PC-9 (cell line): Measurements from ENCODE around the gene CD74. TPM values are rescaled to one million over a fixed set of nuclear protein-coding genes. Genes with fewer than 3 reads are reported as not detected.

Experiments
- BruUV-seq: library from RNA; stranded (reverse); fragments of 400-500 nt; replicated peaks from 2 replicates; lab custom pipeline; 2021; lab: Mats Ljungman, UMichigan
- CTCF ChIA-PET: fragments of 300-600 bp; sonication (Branson Sonifier 250); formaldehyde crosslinking; loops from one replicate; lab custom pipeline; 2022; ENCODE audit warnings: antibody characterized with exemption; lab: Charles Lee
- POLR2A ChIA-PET: fragments of 300-600 bp; sonication (Branson Sonifier 250); formaldehyde crosslinking; loops from one replicate; lab custom pipeline; 2022; ENCODE audit warnings: antibody characterized with exemption; ENCODE audit not compliant: unreplicated experiment; lab: Charles Lee
- DNase-seq, 2 experiments: peaks; one replicate each; pipeline versions ENCODE4 v3.0.0 to v3.0.0-alpha.2; 2015 to 2022; ENCODE audit warnings: mixed read lengths in 1 of 2
- H2AFZ ChIP-seq: fragments of 200-600 bp; sonication (generic); 2 replicates; pipeline ENCODE4 v1.8.1; 2017; ENCODE audit warnings: antibody characterized with exemption
- H3F3A ChIP-seq: fragments of 200-600 bp; sonication (generic); 2 replicates; pipeline ENCODE4 v1.8.1; 2017; ENCODE audit warnings: antibody characterized with exemption, mild to moderate bottlenecking, low read depth; ENCODE audit not compliant: insufficient read depth
- H3K27ac ChIP-seq: fragments of 200-600 bp; sonication (generic); 2 replicates; pipeline ENCODE4 v1.6.1; 2016; ENCODE audit warnings: mixed run types
- H3K27me3 ChIP-seq: fragments of 200-600 bp; sonication (generic); 2 replicates; pipeline ENCODE4 v1.6.1; 2016; ENCODE audit warnings: low read depth, mixed run types; ENCODE audit not compliant: insufficient read depth
- H3K36me3 ChIP-seq: fragments of 200-600 bp; sonication (generic); 2 replicates; pipeline ENCODE4 v1.6.1; 2016; ENCODE audit warnings: low read depth, mixed run types
- H3K4me1 ChIP-seq: fragments of 200-600 bp; sonication (generic); replicated peaks from 2 replicates; pipeline ENCODE4 v1.6.1; 2016; ENCODE audit warnings: mixed run types; ENCODE audit not compliant: insufficient read depth
- H3K4me2 ChIP-seq: fragments of 200-600 bp; sonication (generic); 2 replicates; pipeline ENCODE4 v1.6.1; 2017; ENCODE audit warnings: mixed run types
- H3K4me3 ChIP-seq: fragments of 200-600 bp; sonication (generic); 2 replicates; pipeline ENCODE4 v1.6.1; 2016; ENCODE audit warnings: mixed run types
- H3K79me2 ChIP-seq: fragments of 200-600 bp; sonication (generic); 2 replicates; pipeline ENCODE4 v1.6.1; 2017; ENCODE audit warnings: low read depth, mixed run types
- H3K9me2 ChIP-seq: fragments of 200-600 bp; sonication (generic); 2 replicates; pipeline ENCODE4 v1.8.1; 2017; ENCODE audit warnings: mild to moderate bottlenecking; ENCODE audit not compliant: insufficient read depth
- H3K9me3 ChIP-seq: fragments of 200-600 bp; sonication (generic); 2 replicates; pipeline ENCODE4 v1.8.1; 2016; ENCODE audit warnings: low read depth; ENCODE audit not compliant: insufficient read depth
- H4K20me1 ChIP-seq: fragments of 200-600 bp; sonication (generic); 2 replicates; pipeline ENCODE4 v1.8.1; 2017; ENCODE audit not compliant: insufficient read depth
- CTCF ChIP-seq: fragments of 200-600 bp; sonication (generic); conservative IDR thresholded peaks from 2 replicates; pipeline ENCODE4 v1.6.1; 2017; ENCODE audit warnings: mixed run types, antibody characterized with exemption, mild to moderate bottlenecking, moderate library complexity
- EZH2 ChIP-seq: fragments of 200-600 bp; sonication (generic); IDR thresholded peaks from 2 replicates; pipeline ENCODE4 v1.8.0; 2017; ENCODE audit warnings: antibody characterized with exemption, low read depth
- intact Hi-C: fragments of 100-400 bp; cut with micrococcal nuclease; formaldehyde crosslinking; loops from one replicate; pipeline ENCODE4 v1.10.0; 2022; ENCODE audit not compliant: unreplicated experiment
- total RNA-seq: library from RNA; stranded (reverse); gene quantifications from 2 replicates; pipeline ENCODE4 v1.2.3, GENCODE V29; 2021

CD74 gene
- total RNA-seq, 1 experiment from 2014 or later: 52.0 TPM

GRCh38 chr5:150352244-150353031 lies 60.3 kb downstream of the CD74 start:
- Histone ChIP-seq H2AFZ (no peak overlapping the region), H3F3A (no peaks in the 10 kb centered on the region), H3K4me2 (no peak overlapping the region), H3K9me3 (no peaks in the 10 kb centered on the region), H4K20me1 (no peaks in the 10 kb centered on the region), H3K27me3 (no peaks in the 10 kb centered on the region), H3K27ac (no peak overlapping the region), H3K4me3 (no peak overlapping the region), H3K79me2 (no peaks in the 10 kb centered on the region), H3K9me2 (no peaks in the 10 kb centered on the region), H3K4me1 (peaks cover 9% of the 10 kb centered on the region), H3K36me3 (no peaks in the 10 kb centered on the region)
- no peak for TF ChIP-seq EZH2
- no peak for TF ChIP-seq CTCF
- intact Hi-C loops: loop anchor here (5.0 to 10.0 kb wide), 4 partner anchors 50 to 718 kb away; partner anchors contain the start of gene ARSI
- POLR2A ChIA-PET: no interaction called here
- DNase-seq: no peak
- BruUV-seq: no TSS peak
- CTCF ChIA-PET: interaction anchor here (0.7 kb wide), 1 partner anchor 141 kb away, joined by 3 read pairs; no protein-coding TSS in a partner anchor

Other genes starting within 250 kb of the CD74 start
- not detected in 2 replicates for gene CDX1, start 246.1 kb downstream of the CD74 start, total RNA-seq
- 0.25 TPM in 1 of 2 replicates, not detected in the other for gene SLC6A7, start 222.8 kb downstream of the CD74 start, total RNA-seq
- gene CAMK2A, start 123.1 kb downstream of the CD74 start, total RNA-seq: 0.13 and 0.65 TPM in 2 replicates
- 2.6 and 3.2 TPM in 2 replicates for gene ARSI, start 110.0 kb downstream of the CD74 start, total RNA-seq
- 68.4 and 75.3 TPM in 2 replicates for gene TCOF1, start 55.2 kb downstream of the CD74 start, total RNA-seq
- gene RPS14, start 36.8 kb upstream of the CD74 start, total RNA-seq: 2,907 and 3,838 TPM in 2 replicates
- gene NDST1, start 95.2 kb upstream of the CD74 start, total RNA-seq: 94.3 and 100.0 TPM in 2 replicates
- 1.8 and 2.0 TPM in 2 replicates for gene SYNPO, start 227.8 kb upstream of the CD74 start, total RNA-seq
- 0.25 TPM in 1 of 2 replicates, not detected in the other for gene MYOZ3, start 248.3 kb upstream of the CD74 start, total RNA-seq